Measurements from ENCODE around the gene KCNIP4. TPM values are rescaled to one million over a fixed set of nuclear protein-coding genes. Genes with fewer than 3 reads are reported as not detected.

Gene KCNIP4
- total and polyA plus RNA-seq, 2 experiments from 2014 or later, result 0.69 to 1.00 TPM

DNA sequence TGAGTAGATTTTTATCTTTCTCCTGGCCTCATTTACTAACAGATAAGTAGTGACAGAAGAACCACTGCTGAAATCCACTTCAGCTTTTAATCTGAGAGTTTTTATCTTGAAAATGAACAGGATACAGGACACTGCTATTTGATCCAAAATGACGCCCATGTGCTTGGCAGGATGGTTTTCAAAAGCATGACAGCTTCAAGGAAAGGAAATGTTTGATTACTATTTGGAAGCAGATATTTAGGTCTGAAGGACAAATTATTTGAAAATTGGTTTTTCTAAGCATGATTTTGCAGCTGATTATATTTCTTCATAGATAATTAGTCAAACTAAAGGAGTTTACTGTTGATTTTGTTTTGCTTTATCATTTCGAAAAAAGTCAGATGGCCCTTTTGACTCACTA, 1237.2 kb downstream of the KCNIP4 start:
- no peaks in the 10 kb centered on the region for H3K9me2 ChIP-seq (replicated peaks; ENCODE audit: insufficient read depth)
- DNase-seq (ENCODE audit: low spot score), result no peak
- H3K27ac ChIP-seq, result no peak overlapping the region
- H3K4me1 ChIP-seq (ENCODE audit: insufficient read depth), result no peaks in the 10 kb centered on the region
- H2AFZ ChIP-seq, result no peak overlapping the region
- no peaks in the 10 kb centered on the region for H3K79me2 ChIP-seq
- no peak overlapping the region for H3K4me2 ChIP-seq
- TF ChIP-seq, protein P1, sequence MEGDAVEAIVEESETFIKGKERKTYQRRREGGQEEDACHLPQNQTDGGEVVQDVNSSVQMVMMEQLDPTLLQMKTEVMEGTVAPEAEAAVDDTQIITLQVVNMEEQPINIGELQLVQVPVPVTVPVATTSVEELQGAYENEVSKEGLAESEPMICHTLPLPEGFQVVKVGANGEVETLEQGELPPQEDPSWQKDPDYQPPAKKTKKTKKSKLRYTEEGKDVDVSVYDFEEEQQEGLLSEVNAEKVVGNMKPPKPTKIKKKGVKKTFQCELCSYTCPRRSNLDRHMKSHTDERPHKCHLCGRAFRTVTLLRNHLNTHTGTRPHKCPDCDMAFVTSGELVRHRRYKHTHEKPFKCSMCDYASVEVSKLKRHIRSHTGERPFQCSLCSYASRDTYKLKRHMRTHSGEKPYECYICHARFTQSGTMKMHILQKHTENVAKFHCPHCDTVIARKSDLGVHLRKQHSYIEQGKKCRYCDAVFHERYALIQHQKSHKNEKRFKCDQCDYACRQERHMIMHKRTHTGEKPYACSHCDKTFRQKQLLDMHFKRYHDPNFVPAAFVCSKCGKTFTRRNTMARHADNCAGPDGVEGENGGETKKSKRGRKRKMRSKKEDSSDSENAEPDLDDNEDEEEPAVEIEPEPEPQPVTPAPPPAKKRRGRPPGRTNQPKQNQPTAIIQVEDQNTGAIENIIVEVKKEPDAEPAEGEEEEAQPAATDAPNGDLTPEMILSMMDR (IDR thresholded peaks at IDR 0.05; ENCODE audit: poor library complexity), result no peak
- TF ChIP-seq EZH2phosphoT487 (IDR thresholded peaks at IDR 0.05; ENCODE audit: low read depth, severe bottlenecking, unreplicated experiment) (no peak), EZH2 (IDR thresholded peaks at IDR 0.05; ENCODE audit: borderline replicate concordance) (no peak)
- H3K4me3 ChIP-seq, result no peak overlapping the region
- no peaks in the 10 kb centered on the region for H4K20me1 ChIP-seq (ENCODE audit: insufficient read depth, poor library complexity, severe bottlenecking)
- no peaks in the 10 kb centered on the region for H3K9me3 ChIP-seq (ENCODE audit: low read depth)
- WGBS (ENCODE audit: low lambda C conversion rate, missing lambda C conversion rate), result 92% methylated on average over 2 of the region's 2 CpGs
- no peaks in the 10 kb centered on the region for H3K36me3 ChIP-seq (replicated peaks; ENCODE audit: insufficient read depth, low read depth)
- H3K27me3 ChIP-seq, result no peaks in the 10 kb centered on the region

DNA sequence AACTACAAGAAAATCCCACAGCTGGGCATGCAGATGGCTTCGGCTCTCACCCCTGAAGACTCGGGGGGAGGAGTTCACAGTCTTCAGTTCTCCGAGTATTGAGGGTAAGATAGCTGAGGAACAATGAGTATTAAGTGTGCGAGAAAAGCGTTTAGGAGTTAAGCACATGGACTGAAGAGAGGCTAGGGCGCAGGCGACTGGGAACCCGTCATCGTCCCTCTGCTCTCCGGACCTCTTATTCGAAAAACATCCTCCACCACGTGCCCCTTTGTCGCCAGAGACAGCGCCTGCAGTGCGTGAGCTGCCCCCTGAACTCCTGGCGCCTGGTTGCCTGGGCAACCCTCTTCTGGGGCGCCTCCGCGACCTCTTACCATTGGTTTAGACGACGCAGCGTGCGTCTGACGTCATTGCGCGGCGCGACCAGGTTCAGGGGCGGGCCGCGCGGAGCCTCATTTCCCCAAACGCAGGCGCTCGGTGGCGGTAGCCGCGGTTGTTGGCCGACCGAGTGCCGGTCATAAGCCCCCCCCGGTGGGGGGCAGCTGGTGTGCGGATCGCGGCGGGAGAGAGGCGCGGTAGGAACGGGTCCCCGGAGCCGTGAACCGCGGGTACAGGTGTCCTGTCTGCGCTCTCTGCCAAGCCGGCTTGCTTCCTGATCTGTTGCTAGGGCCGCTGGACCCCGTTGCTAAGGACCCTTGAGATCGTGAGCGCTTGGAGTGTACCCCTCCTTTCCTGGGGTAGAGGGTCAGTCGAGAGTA, 1248.4 kb downstream of the KCNIP4 start, which contains the start of gene PACRGL:
Gene PACRGL (plus strand): TSS at position 452 of the 755 bp plus-strand sequence. CDS start 4,024 bp downstream, outside the sequence.
- TF ChIP-seq EZH2phosphoT487 (IDR thresholded peaks at IDR 0.05; ENCODE audit: low read depth, severe bottlenecking, unreplicated experiment) (no peak), EZH2 (IDR thresholded peaks at IDR 0.05; ENCODE audit: borderline replicate concordance) (no peak)
- TF ChIP-seq, protein P1 (IDR thresholded peaks at IDR 0.05; ENCODE audit: poor library complexity), result no peak
- Histone ChIP-seq H2AFZ (peak within 1 kb of the TSS; percentile 95), H3K4me1 (ENCODE audit: insufficient read depth) (peaks cover 5% of the 10 kb centered on the region), H3K9me2 (replicated peaks; ENCODE audit: insufficient read depth) (no peaks in the 10 kb centered on the region), H4K20me1 (ENCODE audit: insufficient read depth, poor library complexity, severe bottlenecking) (no peaks in the 10 kb centered on the region), H3K79me2 (peaks cover 18% of the 10 kb centered on the region), H3K36me3 (replicated peaks; ENCODE audit: insufficient read depth, low read depth) (no peaks in the 10 kb centered on the region), H3K9me3 (ENCODE audit: low read depth) (no peaks in the 10 kb centered on the region), H3K27ac (peak within 1 kb of the TSS; percentile 79), H3K4me2 (peak within 1 kb of the TSS; percentile 83), H3K27me3 (no peaks in the 10 kb centered on the region), H3K4me3 (peak within 1 kb of the TSS; percentile 68)
- WGBS (ENCODE audit: low lambda C conversion rate, missing lambda C conversion rate), result under 1% methylated on average over 50 of the region's 60 CpGs
- DNase-seq (ENCODE audit: low spot score), result peak; percentile 98

DNA sequence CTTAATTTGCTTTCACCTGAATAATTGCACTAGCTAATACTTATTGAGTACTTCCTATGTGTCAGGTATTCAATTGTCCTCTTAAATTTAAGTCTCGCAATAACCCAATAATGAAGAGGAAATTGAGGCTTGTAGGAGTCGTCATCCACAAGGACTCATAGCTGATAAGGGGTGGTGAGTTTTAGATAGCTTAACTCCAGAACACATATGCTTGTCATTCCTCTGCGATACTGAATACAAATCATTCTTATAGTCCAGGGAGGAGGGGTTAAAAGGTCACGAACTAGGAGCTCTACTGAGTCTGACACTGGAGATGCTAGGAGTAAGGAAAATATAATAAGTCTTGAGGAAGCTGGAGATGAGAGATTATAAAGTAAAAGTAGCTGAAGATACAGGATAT, 1249.8 kb downstream of the KCNIP4 start:
- Histone ChIP-seq H3K4me3 (no peak overlapping the region), H3K4me1 (ENCODE audit: insufficient read depth) (peaks cover 5% of the 10 kb centered on the region), H3K9me2 (replicated peaks; ENCODE audit: insufficient read depth) (no peaks in the 10 kb centered on the region), H3K4me2 (no peak overlapping the region), H3K27me3 (no peaks in the 10 kb centered on the region), H4K20me1 (ENCODE audit: insufficient read depth, poor library complexity, severe bottlenecking) (no peaks in the 10 kb centered on the region), H3K9me3 (ENCODE audit: low read depth) (no peaks in the 10 kb centered on the region), H3K79me2 (peaks cover 18% of the 10 kb centered on the region), H3K27ac (no peak overlapping the region), H3K36me3 (replicated peaks; ENCODE audit: insufficient read depth, low read depth) (no peaks in the 10 kb centered on the region), H2AFZ (no peak overlapping the region)
- WGBS (ENCODE audit: low lambda C conversion rate, missing lambda C conversion rate), result 54% methylated on average over 4 of the region's 4 CpGs
- TF ChIP-seq EZH2phosphoT487 (IDR thresholded peaks at IDR 0.05; ENCODE audit: low read depth, severe bottlenecking, unreplicated experiment) (no peak), EZH2 (IDR thresholded peaks at IDR 0.05; ENCODE audit: borderline replicate concordance) (no peak)
- TF ChIP-seq, protein P1 (IDR thresholded peaks at IDR 0.05; ENCODE audit: poor library complexity), result no peak
- no peak for DNase-seq (ENCODE audit: low spot score)

Data from hepatocyte (in vitro differentiated cells).